Measurements from ENCODE around the gene USP19. TPM values are rescaled to one million over a fixed set of nuclear protein-coding genes. Genes with fewer than 3 reads are reported as not detected.
A peak's percentile ranks its signal among the peaks of the same experiment; 100 is the strongest.

USP19 gene
- total and polyA plus RNA-seq, 5 experiments from 2014 or later: 19.5 to 108 (median 42.2) TPM

GRCh38 chr3:49158792-49159191 lies 38.2 kb upstream of the USP19 start:
- no peak for DNase-seq
- POLR2A ChIA-PET: interaction anchor here (1.5 to 3.5 kb wide), 3 partner anchors 65 to 171 kb away, joined by 4 to 10 read pairs (median 8); partner anchors contain the start of genes P4HTM and QRICH1
- no peak overlapping the region for H3K4me3 Mint-ChIP-seq
- H3K27ac Mint-ChIP-seq: peak overlapping the region in 5 of 10 donors; percentile 33 to 83 (median 73)
- ATAC-seq: no peak
- peaks cover 4 to 24% (median 8%) of the 10 kb centered on the region in 4 donors for H3K4me1 Mint-ChIP-seq
- peaks cover 0 to 17% (median 0%) of the 10 kb centered on the region in 3 donors for H3K36me3 Mint-ChIP-seq
- no peaks in the 10 kb centered on the region for H3K9me3 Mint-ChIP-seq
- H3K27me3 Mint-ChIP-seq: no peaks in the 10 kb centered on the region

- Mint-ChIP-seq H3K4me1 (peaks cover 0 to 22% (median 5%) of the 10 kb centered on the region in 4 donors), H3K27ac (peak overlapping the region; percentile 0 to 87 (median 45)), H3K36me3 (peaks cover 0 to 12% (median 0%) of the 10 kb centered on the region in 3 donors), H3K4me3 (no peak overlapping the region), H3K9me3 (no peaks in the 10 kb centered on the region), H3K27me3 (no peaks in the 10 kb centered on the region)
- POLR2A ChIA-PET: interaction anchor here (0.5 to 3.5 kb wide), 4 partner anchors 37 to 170 kb away, joined by 3 to 10 read pairs (median 6); partner anchors contain the start of genes P4HTM, QRICH1 and USP19
- DNase-seq (peak; percentile 23 to 81 (median 54)), ATAC-seq (peak; percentile 92 to 95)
Measured at GRCh38 chr3:49158103-49158709, 37.6 kb upstream of the USP19 start.

- Mint-ChIP-seq H3K4me3 (no peak overlapping the region), H3K9me3 (no peaks in the 10 kb centered on the region), H3K4me1 (peaks cover 0 to 18% (median 5%) of the 10 kb centered on the region in 4 donors), H3K27me3 (no peaks in the 10 kb centered on the region), H3K27ac (peak overlapping the region in 3 of 10 donors; percentile 1 to 23 (median 22)), H3K36me3 (peaks cover 0 to 10% (median 0%) of the 10 kb centered on the region in 3 donors)
- DNase-seq: no peak
- ATAC-seq: no peak
- POLR2A ChIA-PET: interaction anchor here (0.5 to 3.5 kb wide), 3 partner anchors 36 to 168 kb away, joined by 3 to 10 read pairs (median 8); partner anchors contain the start of genes P4HTM, QRICH1 and USP19
Measured at GRCh38 chr3:49157289-49157688, 36.7 kb upstream of the USP19 start.

- H3K36me3 Mint-ChIP-seq: no peaks in the 10 kb centered on the region
- no peaks in the 10 kb centered on the region for H3K27me3 Mint-ChIP-seq
- H3K9me3 Mint-ChIP-seq: no peaks in the 10 kb centered on the region
- ATAC-seq: no peak
- no peak overlapping the region for H3K4me3 Mint-ChIP-seq
- DNase-seq: no peak
- POLR2A ChIA-PET: interaction anchor here (0.6 to 1.4 kb wide), 3 partner anchors 10 to 60 kb away, joined by 3 to 4 read pairs (median 4); partner anchors contain the start of genes CCDC71 and QRICH1
- peaks cover 0 to 5% (median 2%) of the 10 kb centered on the region in 4 donors for H3K4me1 Mint-ChIP-seq
- peak overlapping the region in 4 of 10 donors; percentile 56 to 80 (median 68) for H3K27ac Mint-ChIP-seq
Measured at GRCh38 chr3:49153349-49153912, 32.8 kb upstream of the USP19 start.

- ATAC-seq: no peak
- no peaks in the 10 kb centered on the region for H3K36me3 Mint-ChIP-seq
- H3K4me1 Mint-ChIP-seq: peaks cover 0 to 4% (median 1%) of the 10 kb centered on the region in 4 donors
- POLR2A ChIA-PET: interaction anchor here (0.6 kb wide), 1 partner anchor 8 kb away, joined by 4 read pairs; no protein-coding TSS in a partner anchor
- peak overlapping the region in 3 of 10 donors; percentile 34 to 63 (median 62) for H3K27ac Mint-ChIP-seq
- no peak for DNase-seq
- H3K4me3 Mint-ChIP-seq: no peak overlapping the region
- H3K27me3 Mint-ChIP-seq: no peaks in the 10 kb centered on the region
- H3K9me3 Mint-ChIP-seq: no peaks in the 10 kb centered on the region
Measured at GRCh38 chr3:49151610-49152009, 31.0 kb upstream of the USP19 start.

GRCh38 chr3:49148159-49148558 lies 27.5 kb upstream of the USP19 start:
- peaks cover 0 to 2% (median 1%) of the 10 kb centered on the region in 4 donors for H3K4me1 Mint-ChIP-seq

GRCh38 chr3:49140080-49140479 lies 19.5 kb upstream of the USP19 start:
- Mint-ChIP-seq H3K27me3 (peaks cover 2 to 24% (median 10%) of the 10 kb centered on the region in 5 donors), H3K27ac (no peak overlapping the region), H3K4me1 (peaks cover 0 to 2% (median 0%) of the 10 kb centered on the region in 4 donors), H3K9me3 (peaks cover 0 to 5% (median 0%) of the 10 kb centered on the region in 9 donors), H3K4me3 (no peak overlapping the region), H3K36me3 (no peaks in the 10 kb centered on the region)
- POLR2A ChIA-PET: no interaction called here
- DNase-seq: no peak
- ATAC-seq: no peak

More at GRCh38 chr3:49148159-49148558, 27.5 kb upstream of the USP19 start:
- POLR2A ChIA-PET: interaction anchor here (0.7 kb wide), 2 partner anchors 31 to 135 kb away, joined by 3 to 5 read pairs; no protein-coding TSS in a partner anchor
- H3K36me3 Mint-ChIP-seq: no peaks in the 10 kb centered on the region
- no peak for DNase-seq
- ATAC-seq: no peak
- H3K27me3 Mint-ChIP-seq: no peaks in the 10 kb centered on the region
- H3K9me3 Mint-ChIP-seq: no peaks in the 10 kb centered on the region
- H3K27ac Mint-ChIP-seq: peak overlapping the region in 1 of 10 donors; percentile 17
- H3K4me3 Mint-ChIP-seq: no peak overlapping the region

- POLR2A ChIA-PET: no interaction called here
Measured at GRCh38 chr3:49135499-49135898, 14.9 kb upstream of the USP19 start.

GRCh38 chr3:49134471-49135265 lies 14.0 kb upstream of the USP19 start:
- peak overlapping the region in 1 of 10 donors; percentile 41 for H3K27ac Mint-ChIP-seq
- H3K4me1 Mint-ChIP-seq: peaks cover 2 to 9% (median 8%) of the 10 kb centered on the region in 4 donors
- H3K4me3 Mint-ChIP-seq: no peak overlapping the region
- POLR2A ChIA-PET: no interaction called here
- peaks cover 3 to 48% (median 23%) of the 10 kb centered on the region in 5 donors for H3K27me3 Mint-ChIP-seq
- H3K9me3 Mint-ChIP-seq: no peaks in the 10 kb centered on the region
- no peak for DNase-seq
- no peaks in the 10 kb centered on the region for H3K36me3 Mint-ChIP-seq
- no peak for ATAC-seq

More at GRCh38 chr3:49135499-49135898, 14.9 kb upstream of the USP19 start:
- Mint-ChIP-seq H3K27me3 (peaks cover 3 to 54% (median 23%) of the 10 kb centered on the region in 5 donors), H3K4me3 (no peak overlapping the region), H3K36me3 (no peaks in the 10 kb centered on the region), H3K27ac (peak overlapping the region in 2 of 10 donors; percentile 41 to 47), H3K9me3 (no peaks in the 10 kb centered on the region), H3K4me1 (peaks cover 2 to 9% (median 8%) of the 10 kb centered on the region in 4 donors)
- ATAC-seq: no peak
- DNase-seq: no peak

GRCh38 chr3:49133226-49133951 lies 12.8 kb upstream of the USP19 start:
- Mint-ChIP-seq H3K4me3 (peak overlapping the region in 6 of 10 donors; percentile 36 to 50 (median 42)), H3K27ac (peak overlapping the region in 3 of 10 donors; percentile 14 to 71 (median 51)), H3K4me1 (peaks cover 2 to 9% (median 8%) of the 10 kb centered on the region in 4 donors), H3K9me3 (no peaks in the 10 kb centered on the region), H3K36me3 (no peaks in the 10 kb centered on the region), H3K27me3 (peaks cover 3 to 48% (median 23%) of the 10 kb centered on the region in 5 donors)
- POLR2A ChIA-PET: interaction anchor here (1.0 kb wide), 1 partner anchor 13 kb away, joined by 4 read pairs; the partner anchor contains the start of gene USP19
- ATAC-seq: no peak
- DNase-seq: no peak

GRCh38 chr3:49132437-49133225 lies 12.0 kb upstream of the USP19 start, which contains the start of gene LAMB2:
Gene LAMB2, minus strand, starts transcription at chr3:49133050. Its CDS starts 183 bp downstream, at chr3:49132867.
- ATAC-seq (peak; percentile 30 to 33), DNase-seq (peak in 1 of 10 donors; percentile 4)
- H3K4me1 Mint-ChIP-seq: peaks cover 2 to 9% (median 8%) of the 10 kb centered on the region in 4 donors
- peak within 1 kb of the TSS in 4 of 10 donors; percentile 14 to 71 (median 40) for H3K27ac Mint-ChIP-seq
- POLR2A ChIA-PET: interaction anchor here (1.0 kb wide), 1 partner anchor 11 kb away, joined by 4 read pairs; the partner anchor contains the start of gene USP19
- peaks cover 3 to 43% (median 23%) of the 10 kb centered on the region in 5 donors for H3K27me3 Mint-ChIP-seq
- peak within 1 kb of the TSS in 6 of 10 donors; percentile 36 to 50 (median 42) for H3K4me3 Mint-ChIP-seq
- H3K9me3 Mint-ChIP-seq: no peaks in the 10 kb centered on the region
- no peaks in the 10 kb centered on the region for H3K36me3 Mint-ChIP-seq

Data from naive thymus-derived CD8-positive, alpha-beta T cell (primary cell).